Activated CD4-positive, alpha-beta T cell treated with anti-CD3 and anti-CD28 coated beads for 1 hour (primary cell): ENCODE measurements around the gene ESRRB.

Source experiments
- DNase-seq: peaks from one replicate; pipeline ENCODE4 v3.0.0-alpha.2; 2020

ESRRB gene

GRCh38 chr14:76456891-76457586 is 81.1 kb downstream of the ESRRB start:
- DNase-seq, result no peak

- DNase-seq, result no peak
Observed at GRCh38 chr14:76457841-76458240, 81.9 kb downstream of the ESRRB start.

GRCh38 chr14:76461886-76462285 is 85.9 kb downstream of the ESRRB start:
- DNase-seq, result no peak

- no peak for DNase-seq
Observed at GRCh38 chr14:76462330-76462729, 86.4 kb downstream of the ESRRB start.

- DNase-seq, result no peak
Observed at GRCh38 chr14:76463105-76463504, 87.2 kb downstream of the ESRRB start.

GRCh38 chr14:76464856-76465255 is 88.9 kb downstream of the ESRRB start:
- no peak for DNase-seq

- no peak for DNase-seq
Observed at GRCh38 chr14:76465664-76466063, 89.7 kb downstream of the ESRRB start.

GRCh38 chr14:76467711-76468155 is 91.8 kb downstream of the ESRRB start:
- no peak for DNase-seq

GRCh38 chr14:76472199-76472723 is 96.3 kb downstream of the ESRRB start:
- no peak for DNase-seq

GRCh38 chr14:76473481-76474263 is 97.7 kb downstream of the ESRRB start:
- no peak for DNase-seq

GRCh38 chr14:76480426-76480825 is 104.5 kb downstream of the ESRRB start:
- no peak for DNase-seq

- DNase-seq, result no peak
Observed at GRCh38 chr14:76484355-76484754, 108.4 kb downstream of the ESRRB start.

- DNase-seq, result no peak
Observed at GRCh38 chr14:76486251-76486743, 110.4 kb downstream of the ESRRB start.

GRCh38 chr14:76488551-76488950 is 112.6 kb downstream of the ESRRB start:
- DNase-seq, result no peak

- no peak for DNase-seq
Observed at GRCh38 chr14:76489667-76490066, 113.7 kb downstream of the ESRRB start.

GRCh38 chr14:76490111-76490510 is 114.2 kb downstream of the ESRRB start:
- DNase-seq, result no peak

GRCh38 chr14:76490735-76491134 is 114.8 kb downstream of the ESRRB start:
- DNase-seq, result no peak

GRCh38 chr14:76491172-76491930 is 115.4 kb downstream of the ESRRB start:
- no peak for DNase-seq

- no peak for DNase-seq
Observed at GRCh38 chr14:76495983-76496382, 120.0 kb downstream of the ESRRB start.

- DNase-seq, result no peak
Observed at GRCh38 chr14:76496595-76496994, 120.7 kb downstream of the ESRRB start.

- no peak for DNase-seq
Observed at GRCh38 chr14:76497550-76498462, 121.9 kb downstream of the ESRRB start.

GRCh38 chr14:76498463-76498935 is 122.6 kb downstream of the ESRRB start:
- no peak for DNase-seq
